ENCODE data around the gene C10orf120. TPM values are rescaled to one million over a fixed set of nuclear protein-coding genes. Genes with fewer than 3 reads are reported as not detected.

Gene C10orf120
- total RNA-seq, 1 donor from 2014 or later, result not detected

DNA sequence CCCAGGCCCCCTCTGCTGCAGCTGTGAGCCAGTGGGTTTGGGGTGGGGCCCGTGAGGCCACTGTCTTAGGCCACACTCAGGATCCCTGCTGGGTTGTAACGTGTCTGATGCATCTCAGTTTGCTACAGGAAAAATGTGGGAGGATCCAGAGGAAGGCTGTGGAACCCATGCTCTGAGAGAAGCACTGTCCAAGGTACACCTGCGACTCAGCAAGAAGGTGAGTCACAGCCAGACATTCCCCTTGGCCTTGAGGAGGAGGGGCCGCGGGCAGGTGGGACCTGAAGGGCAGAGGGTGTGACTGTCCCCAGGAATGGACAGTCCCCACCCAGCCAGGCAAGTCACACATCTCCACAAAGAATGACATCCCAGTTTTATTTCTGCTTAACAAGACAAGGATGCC lies 27.8 kb upstream of the C10orf120 start:
- Mint-ChIP-seq H3K4me1 (ENCODE audit: low read depth, unreplicated experiment) (peaks cover 2% of the 10 kb centered on the region), H3K36me3 (ENCODE audit: unreplicated experiment) (no peaks in the 10 kb centered on the region), H3K27me3 (ENCODE audit: unreplicated experiment) (no peaks in the 10 kb centered on the region), H3K4me3 (ENCODE audit: unreplicated experiment) (no peak overlapping the region), H3K27ac (ENCODE audit: unreplicated experiment) (no peak overlapping the region), H3K9me3 (ENCODE audit: unreplicated experiment) (no peaks in the 10 kb centered on the region)
- TF ChIP-seq, protein P1, sequence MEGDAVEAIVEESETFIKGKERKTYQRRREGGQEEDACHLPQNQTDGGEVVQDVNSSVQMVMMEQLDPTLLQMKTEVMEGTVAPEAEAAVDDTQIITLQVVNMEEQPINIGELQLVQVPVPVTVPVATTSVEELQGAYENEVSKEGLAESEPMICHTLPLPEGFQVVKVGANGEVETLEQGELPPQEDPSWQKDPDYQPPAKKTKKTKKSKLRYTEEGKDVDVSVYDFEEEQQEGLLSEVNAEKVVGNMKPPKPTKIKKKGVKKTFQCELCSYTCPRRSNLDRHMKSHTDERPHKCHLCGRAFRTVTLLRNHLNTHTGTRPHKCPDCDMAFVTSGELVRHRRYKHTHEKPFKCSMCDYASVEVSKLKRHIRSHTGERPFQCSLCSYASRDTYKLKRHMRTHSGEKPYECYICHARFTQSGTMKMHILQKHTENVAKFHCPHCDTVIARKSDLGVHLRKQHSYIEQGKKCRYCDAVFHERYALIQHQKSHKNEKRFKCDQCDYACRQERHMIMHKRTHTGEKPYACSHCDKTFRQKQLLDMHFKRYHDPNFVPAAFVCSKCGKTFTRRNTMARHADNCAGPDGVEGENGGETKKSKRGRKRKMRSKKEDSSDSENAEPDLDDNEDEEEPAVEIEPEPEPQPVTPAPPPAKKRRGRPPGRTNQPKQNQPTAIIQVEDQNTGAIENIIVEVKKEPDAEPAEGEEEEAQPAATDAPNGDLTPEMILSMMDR (IDR thresholded peaks at IDR 0.05; ENCODE audit: partially characterized antibody, unreplicated experiment), result no peak
- no peak for DNase-seq

DNA sequence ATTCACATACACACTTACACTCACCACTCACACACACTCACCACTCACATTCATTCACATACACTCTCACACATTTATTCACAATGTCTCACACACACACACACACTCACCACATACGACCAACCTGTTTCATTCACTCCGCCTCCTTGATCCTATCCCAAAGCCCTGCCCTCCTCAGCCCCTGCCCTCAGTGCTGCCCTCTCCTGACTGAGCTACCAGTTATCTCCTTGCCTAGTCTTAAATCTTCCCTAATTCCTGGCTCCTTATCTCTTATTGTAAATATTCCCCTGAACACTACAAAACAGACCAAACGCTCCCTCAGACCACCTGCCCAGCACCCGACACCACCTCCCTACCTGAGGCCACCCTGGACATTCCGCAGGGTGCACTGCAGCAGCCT lies 26.1 kb upstream of the C10orf120 start:
- no peak overlapping the region for H3K4me3 Mint-ChIP-seq (ENCODE audit: unreplicated experiment)
- no peaks in the 10 kb centered on the region for H3K27me3 Mint-ChIP-seq (ENCODE audit: unreplicated experiment)
- H3K9me3 Mint-ChIP-seq (ENCODE audit: unreplicated experiment), result no peaks in the 10 kb centered on the region
- no peak for DNase-seq
- no peaks in the 10 kb centered on the region for H3K36me3 Mint-ChIP-seq (ENCODE audit: unreplicated experiment)
- TF ChIP-seq, protein P1 (IDR thresholded peaks at IDR 0.05; ENCODE audit: partially characterized antibody, unreplicated experiment), result no peak
- H3K4me1 Mint-ChIP-seq (ENCODE audit: low read depth, unreplicated experiment), result peaks cover 2% of the 10 kb centered on the region
- no peak overlapping the region for H3K27ac Mint-ChIP-seq (ENCODE audit: unreplicated experiment)

DNA sequence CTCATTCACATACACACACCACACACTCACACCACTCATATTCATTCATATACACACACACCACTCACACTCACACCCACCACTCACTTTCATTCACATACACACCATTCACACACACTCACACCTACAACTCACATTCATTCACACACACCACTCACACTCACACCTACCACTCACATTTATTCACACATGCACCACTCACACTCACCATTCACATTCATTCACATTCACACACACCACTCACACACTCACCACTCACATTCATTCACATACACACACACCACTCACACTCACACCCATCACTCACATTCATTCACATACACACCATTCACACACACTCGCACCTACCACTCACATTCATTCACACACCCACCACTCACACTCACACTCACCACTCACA lies 25.4 kb upstream of the C10orf120 start:
- TF ChIP-seq, protein P1 (IDR thresholded peaks at IDR 0.05; ENCODE audit: partially characterized antibody, unreplicated experiment), result no peak
- Mint-ChIP-seq H3K36me3 (ENCODE audit: unreplicated experiment) (no peaks in the 10 kb centered on the region), H3K27ac (ENCODE audit: unreplicated experiment) (no peak overlapping the region), H3K4me3 (ENCODE audit: unreplicated experiment) (no peak overlapping the region), H3K27me3 (ENCODE audit: unreplicated experiment) (no peaks in the 10 kb centered on the region), H3K4me1 (ENCODE audit: low read depth, unreplicated experiment) (peaks cover 2% of the 10 kb centered on the region), H3K9me3 (ENCODE audit: unreplicated experiment) (no peaks in the 10 kb centered on the region)
- DNase-seq, result no peak

DNA sequence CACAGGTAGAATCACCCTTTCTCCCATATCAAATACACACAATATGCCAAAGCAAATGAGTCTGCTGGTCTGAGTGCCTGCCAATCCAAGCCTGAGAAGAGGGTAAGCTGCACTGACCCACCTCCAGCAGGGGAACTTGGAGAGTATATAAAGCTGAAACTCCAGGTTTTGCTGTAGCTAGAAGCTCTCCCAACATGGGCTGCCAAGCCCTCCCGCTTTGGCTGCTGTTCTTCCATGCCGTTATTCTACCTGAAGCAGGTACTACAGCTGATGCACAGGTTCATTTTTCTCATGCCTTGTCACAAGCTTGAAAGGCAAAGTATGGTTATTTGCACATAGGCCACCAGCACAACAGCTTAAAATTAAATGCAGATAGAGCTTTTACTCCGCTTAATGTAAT lies 21.5 kb upstream of the C10orf120 start:
- Mint-ChIP-seq H3K4me1 (ENCODE audit: low read depth, unreplicated experiment) (no peaks in the 10 kb centered on the region), H3K4me3 (ENCODE audit: unreplicated experiment) (no peak overlapping the region), H3K9me3 (ENCODE audit: unreplicated experiment) (no peaks in the 10 kb centered on the region), H3K27ac (ENCODE audit: unreplicated experiment) (no peak overlapping the region), H3K36me3 (ENCODE audit: unreplicated experiment) (no peaks in the 10 kb centered on the region), H3K27me3 (ENCODE audit: unreplicated experiment) (peaks cover 2% of the 10 kb centered on the region)
- no peak for DNase-seq
- TF ChIP-seq, protein P1 (IDR thresholded peaks at IDR 0.05; ENCODE audit: partially characterized antibody, unreplicated experiment), result no peak

DNA sequence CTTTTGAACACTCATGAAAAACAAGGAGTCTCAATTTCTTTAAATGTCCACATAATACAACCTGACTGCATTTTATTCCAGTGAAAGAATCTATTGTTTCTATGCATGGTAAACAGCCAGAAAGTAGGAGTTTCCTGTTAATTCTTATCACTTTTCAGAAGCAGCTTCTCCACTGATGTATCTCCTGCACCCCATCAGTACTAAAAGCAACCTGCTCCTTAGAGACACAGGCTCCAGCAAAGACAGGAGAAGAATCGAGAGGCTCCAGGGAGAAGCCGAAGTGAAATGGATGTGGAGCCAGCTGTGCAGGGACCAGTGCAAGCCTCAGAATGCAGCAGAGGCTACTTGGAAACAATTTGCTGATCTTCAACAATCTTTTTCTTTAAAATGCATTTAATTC lies 16.4 kb upstream of the C10orf120 start:
- H3K4me1 Mint-ChIP-seq (ENCODE audit: low read depth, unreplicated experiment), result no peaks in the 10 kb centered on the region
- H3K4me3 Mint-ChIP-seq (ENCODE audit: unreplicated experiment), result no peak overlapping the region
- no peak for DNase-seq
- no peaks in the 10 kb centered on the region for H3K9me3 Mint-ChIP-seq (ENCODE audit: unreplicated experiment)
- TF ChIP-seq, protein P1 (IDR thresholded peaks at IDR 0.05; ENCODE audit: partially characterized antibody, unreplicated experiment), result no peak
- no peaks in the 10 kb centered on the region for H3K36me3 Mint-ChIP-seq (ENCODE audit: unreplicated experiment)
- peaks cover 2% of the 10 kb centered on the region for H3K27me3 Mint-ChIP-seq (ENCODE audit: unreplicated experiment)
- H3K27ac Mint-ChIP-seq (ENCODE audit: unreplicated experiment), result no peak overlapping the region
